CD4-positive, alpha-beta memory T cell (primary cell): ENCODE data around the gene KCTD16. TPM values are rescaled to one million over a fixed set of nuclear protein-coding genes. Genes with fewer than 3 reads are reported as not detected.

ENCODE experiments used
- CTCF ChIA-PET: fragments of 350-600 bp; sonication (Branson Sonifier 250); formaldehyde crosslinking; loops from one replicate; lab custom pipeline; 2021; ENCODE audit warnings: inconsistent platforms; ENCODE audit not compliant: partially characterized antibody; lab: Charles Lee
- POLR2A ChIA-PET: fragments of 350-600 bp; sonication (Branson Sonifier 250); formaldehyde crosslinking; loops from one replicate; lab custom pipeline; 2021; ENCODE audit not compliant: partially characterized antibody; lab: Charles Lee
- DNase-seq, 5 donors: peaks; one replicate each; pipeline versions ENCODE4 v3.0.0 to v3.0.0-alpha.2; 2020 to 2022; ENCODE audit warnings: mixed read lengths in 1 of 5
- H3K27ac ChIP-seq: one replicate; pipeline ENCODE4 v1.7.0; 2013; ENCODE audit warnings: low read depth, low read length
- H3K27me3 ChIP-seq: 2 replicates; pipeline ENCODE4 v1.7.0; 2013; ENCODE audit warnings: mild to moderate bottlenecking, low read length, moderate library complexity; ENCODE audit not compliant: insufficient read depth
- H3K36me3 ChIP-seq: 2 replicates; pipeline ENCODE4 v1.7.0; 2013; ENCODE audit warnings: mild to moderate bottlenecking, low read length, moderate library complexity; ENCODE audit not compliant: insufficient read depth
- H3K4me1 ChIP-seq: 2 replicates; pipeline ENCODE4 v1.7.0; 2013; ENCODE audit warnings: mild to moderate bottlenecking, low read length, moderate library complexity; ENCODE audit not compliant: insufficient read depth
- H3K4me3 ChIP-seq, 2 donors: one replicate each; pipeline ENCODE4 v1.7.0; 2013; ENCODE audit warnings: low read length in 2 of 2, mild to moderate bottlenecking in 1 of 2
- H3K9me3 ChIP-seq, 2 donors: one replicate each; pipeline ENCODE4 v1.7.0; 2013; ENCODE audit warnings: low read length in 2 of 2, control low read depth in 1 of 2; ENCODE audit not compliant: control insufficient read depth in 1 of 2
- H3K27ac Mint-ChIP-seq, 7 donors: one replicate each; pipeline ENCODE4 v1.8.0; 2020 to 2021; ENCODE audit warnings: mixed read lengths in 7 of 7, mild to moderate bottlenecking in 6 of 7, inconsistent platforms in 3 of 7, moderate library complexity in 3 of 7
- H3K27me3 Mint-ChIP-seq, 2 donors: one replicate each; pipeline ENCODE4 v1.8.0; 2020 to 2021; ENCODE audit warnings: mixed read lengths in 2 of 2
- H3K36me3 Mint-ChIP-seq, 2 donors: one replicate each; pipeline ENCODE4 v1.8.0; 2020 to 2021; ENCODE audit warnings: mixed read lengths in 2 of 2, inconsistent platforms in 1 of 2, mild to moderate bottlenecking in 1 of 2
- H3K4me1 Mint-ChIP-seq, 4 donors: one replicate each; pipeline ENCODE4 v1.8.0; 2020 to 2021; ENCODE audit warnings: mixed read lengths in 4 of 4, mild to moderate bottlenecking in 1 of 4
- H3K4me3 Mint-ChIP-seq, 8 donors: one replicate each; pipeline ENCODE4 v1.8.0; 2020 to 2021; ENCODE audit warnings: mixed read lengths in 8 of 8, mild to moderate bottlenecking in 7 of 8, moderate library complexity in 6 of 8, inconsistent platforms in 3 of 8
- H3K9me3 Mint-ChIP-seq, 8 donors: one replicate each; pipeline ENCODE4 v1.8.0; 2020 to 2021; ENCODE audit warnings: mixed read lengths in 8 of 8, mild to moderate bottlenecking in 5 of 8, inconsistent platforms in 3 of 8, moderate library complexity in 1 of 8
- intact Hi-C: fragments of 100-400 bp; cut with micrococcal nuclease; formaldehyde crosslinking; loops from one replicate; pipeline ENCODE4 v1.15.1; 2023
- polyA plus RNA-seq, 2 donors: library from polyadenylated mRNA; unstranded; fragments of 300-500 nt; fragmentation: Illumina TruSeq; gene quantifications; one replicate each; pipeline ENCODE4 v1.2.3, GENCODE V29; 2021
- total RNA-seq, 2 experiments: library from RNA; stranded (reverse); gene quantifications; one replicate each; pipeline ENCODE4 v1.2.3, GENCODE V29; 2021

KCTD16 gene
- total and polyA plus RNA-seq, 4 experiments from 2014 or later, result 0.03 to 0.20 (median 0.14) TPM; not detected in 1

- Mint-ChIP-seq H3K36me3 (no peaks in the 10 kb centered on the region), H3K4me3 (no peak overlapping the region), H3K9me3 (peaks cover 0 to 3% (median 0%) of the 10 kb centered on the region in 8 donors), H3K27me3 (peaks cover 0 to 2% of the 10 kb centered on the region in 2 donors), H3K4me1 (no peaks in the 10 kb centered on the region), H3K27ac (no peak overlapping the region)
- DNase-seq, result no peak
- no peaks in the 10 kb centered on the region for H3K4me1 ChIP-seq
- no peak overlapping the region for H3K27ac ChIP-seq
- POLR2A ChIA-PET, result no interaction called here
- intact Hi-C loops, result no loop called here
- CTCF ChIA-PET, result no interaction called here
- no peak overlapping the region for H3K4me3 ChIP-seq
- H3K27me3 ChIP-seq, result no peaks in the 10 kb centered on the region
- no peaks in the 10 kb centered on the region for H3K36me3 ChIP-seq
- no peaks in the 10 kb centered on the region for H3K9me3 ChIP-seq
These were observed 182.2 kb downstream of the KCTD16 start for GRCh38 chr5:144352732-144353317.

GRCh38 chr5:144356489-144356888, 185.8 kb downstream of the KCTD16 start:
- CTCF ChIA-PET, result no interaction called here
- H3K27ac ChIP-seq, result no peak overlapping the region
- Mint-ChIP-seq H3K27me3 (no peaks in the 10 kb centered on the region), H3K36me3 (no peaks in the 10 kb centered on the region), H3K4me1 (no peaks in the 10 kb centered on the region), H3K4me3 (no peak overlapping the region), H3K9me3 (peaks cover 0 to 4% (median 0%) of the 10 kb centered on the region in 8 donors), H3K27ac (no peak overlapping the region)
- no peak overlapping the region for H3K4me3 ChIP-seq
- intact Hi-C loops, result no loop called here
- H3K27me3 ChIP-seq, result no peaks in the 10 kb centered on the region
- POLR2A ChIA-PET, result no interaction called here
- H3K36me3 ChIP-seq, result no peaks in the 10 kb centered on the region
- no peaks in the 10 kb centered on the region for H3K4me1 ChIP-seq
- H3K9me3 ChIP-seq, result no peaks in the 10 kb centered on the region
- no peak for DNase-seq

GRCh38 chr5:144361406-144361805, 190.7 kb downstream of the KCTD16 start:
- CTCF ChIA-PET, result no interaction called here
- Mint-ChIP-seq H3K9me3 (peaks cover 0 to 4% (median 0%) of the 10 kb centered on the region in 8 donors), H3K27ac (no peak overlapping the region), H3K4me1 (no peaks in the 10 kb centered on the region), H3K4me3 (no peak overlapping the region), H3K27me3 (no peaks in the 10 kb centered on the region), H3K36me3 (no peaks in the 10 kb centered on the region)
- Histone ChIP-seq H3K9me3 (no peaks in the 10 kb centered on the region), H3K4me1 (no peaks in the 10 kb centered on the region), H3K27ac (no peak overlapping the region), H3K36me3 (no peaks in the 10 kb centered on the region), H3K27me3 (no peaks in the 10 kb centered on the region), H3K4me3 (no peak overlapping the region)
- no peak for DNase-seq
- intact Hi-C loops, result no loop called here
- POLR2A ChIA-PET, result no interaction called here

- no peaks in the 10 kb centered on the region for H3K36me3 ChIP-seq
- H3K27me3 Mint-ChIP-seq, result no peaks in the 10 kb centered on the region
These were observed 195.2 kb downstream of the KCTD16 start for GRCh38 chr5:144365885-144366284.

GRCh38 chr5:144367991-144368390, 197.3 kb downstream of the KCTD16 start:
- ChIA-PET CTCF (no interaction called here), POLR2A (no interaction called here)
- Histone ChIP-seq H3K27me3 (no peaks in the 10 kb centered on the region), H3K36me3 (no peaks in the 10 kb centered on the region), H3K27ac (no peak overlapping the region), H3K9me3 (no peaks in the 10 kb centered on the region), H3K4me3 (no peak overlapping the region), H3K4me1 (no peaks in the 10 kb centered on the region)
- Mint-ChIP-seq H3K27me3 (no peaks in the 10 kb centered on the region), H3K36me3 (no peaks in the 10 kb centered on the region), H3K4me3 (no peak overlapping the region), H3K4me1 (no peaks in the 10 kb centered on the region), H3K9me3 (no peaks in the 10 kb centered on the region), H3K27ac (no peak overlapping the region)
- intact Hi-C loops, result no loop called here
- no peak for DNase-seq

More at GRCh38 chr5:144365885-144366284, 195.2 kb downstream of the KCTD16 start:
- ChIA-PET POLR2A (no interaction called here), CTCF (no interaction called here)
- Mint-ChIP-seq H3K4me3 (no peak overlapping the region), H3K4me1 (no peaks in the 10 kb centered on the region), H3K9me3 (peaks cover 0 to 4% (median 0%) of the 10 kb centered on the region in 8 donors), H3K36me3 (no peaks in the 10 kb centered on the region), H3K27ac (no peak overlapping the region)
- Histone ChIP-seq H3K27ac (no peak overlapping the region), H3K4me1 (no peaks in the 10 kb centered on the region), H3K9me3 (no peaks in the 10 kb centered on the region), H3K27me3 (no peaks in the 10 kb centered on the region), H3K4me3 (no peak overlapping the region)
- DNase-seq, result no peak
- intact Hi-C loops, result no loop called here

GRCh38 chr5:144368556-144368955, 197.9 kb downstream of the KCTD16 start:
- CTCF ChIA-PET, result no interaction called here

GRCh38 chr5:144369006-144369405, 198.3 kb downstream of the KCTD16 start:
- H3K27ac ChIP-seq, result no peak overlapping the region
- CTCF ChIA-PET, result no interaction called here

More at GRCh38 chr5:144368556-144368955, 197.9 kb downstream of the KCTD16 start:
- DNase-seq, result no peak
- H3K27me3 Mint-ChIP-seq, result no peaks in the 10 kb centered on the region
- no peak overlapping the region for H3K4me3 Mint-ChIP-seq
- intact Hi-C loops, result no loop called here
- Histone ChIP-seq H3K9me3 (no peaks in the 10 kb centered on the region), H3K27me3 (no peaks in the 10 kb centered on the region), H3K4me1 (no peaks in the 10 kb centered on the region), H3K27ac (no peak overlapping the region), H3K4me3 (no peak overlapping the region), H3K36me3 (no peaks in the 10 kb centered on the region)
- H3K36me3 Mint-ChIP-seq, result no peaks in the 10 kb centered on the region
- POLR2A ChIA-PET, result no interaction called here
- no peak overlapping the region for H3K27ac Mint-ChIP-seq
- H3K9me3 Mint-ChIP-seq, result no peaks in the 10 kb centered on the region
- H3K4me1 Mint-ChIP-seq, result no peaks in the 10 kb centered on the region

More at GRCh38 chr5:144369006-144369405, 198.3 kb downstream of the KCTD16 start:
- no peak for DNase-seq
- no peak overlapping the region for H3K4me3 Mint-ChIP-seq
- H3K36me3 Mint-ChIP-seq, result no peaks in the 10 kb centered on the region
- Histone ChIP-seq H3K27me3 (no peaks in the 10 kb centered on the region), H3K9me3 (no peaks in the 10 kb centered on the region), H3K4me1 (no peaks in the 10 kb centered on the region), H3K36me3 (no peaks in the 10 kb centered on the region), H3K4me3 (no peak overlapping the region)
- intact Hi-C loops, result no loop called here
- H3K4me1 Mint-ChIP-seq, result no peaks in the 10 kb centered on the region
- POLR2A ChIA-PET, result no interaction called here
- H3K27me3 Mint-ChIP-seq, result no peaks in the 10 kb centered on the region
- no peaks in the 10 kb centered on the region for H3K9me3 Mint-ChIP-seq
- H3K27ac Mint-ChIP-seq, result no peak overlapping the region
